ENCODE data around the gene ACOD1. TPM values are rescaled to one million over a fixed set of nuclear protein-coding genes. Genes with fewer than 3 reads are reported as not detected.

The ACOD1 gene
- total and polyA plus RNA-seq, 2 of the 13 experiments (the other 11 are each of a cell fraction or from before 2014, with no cell fraction given), result not detected

DNA sequence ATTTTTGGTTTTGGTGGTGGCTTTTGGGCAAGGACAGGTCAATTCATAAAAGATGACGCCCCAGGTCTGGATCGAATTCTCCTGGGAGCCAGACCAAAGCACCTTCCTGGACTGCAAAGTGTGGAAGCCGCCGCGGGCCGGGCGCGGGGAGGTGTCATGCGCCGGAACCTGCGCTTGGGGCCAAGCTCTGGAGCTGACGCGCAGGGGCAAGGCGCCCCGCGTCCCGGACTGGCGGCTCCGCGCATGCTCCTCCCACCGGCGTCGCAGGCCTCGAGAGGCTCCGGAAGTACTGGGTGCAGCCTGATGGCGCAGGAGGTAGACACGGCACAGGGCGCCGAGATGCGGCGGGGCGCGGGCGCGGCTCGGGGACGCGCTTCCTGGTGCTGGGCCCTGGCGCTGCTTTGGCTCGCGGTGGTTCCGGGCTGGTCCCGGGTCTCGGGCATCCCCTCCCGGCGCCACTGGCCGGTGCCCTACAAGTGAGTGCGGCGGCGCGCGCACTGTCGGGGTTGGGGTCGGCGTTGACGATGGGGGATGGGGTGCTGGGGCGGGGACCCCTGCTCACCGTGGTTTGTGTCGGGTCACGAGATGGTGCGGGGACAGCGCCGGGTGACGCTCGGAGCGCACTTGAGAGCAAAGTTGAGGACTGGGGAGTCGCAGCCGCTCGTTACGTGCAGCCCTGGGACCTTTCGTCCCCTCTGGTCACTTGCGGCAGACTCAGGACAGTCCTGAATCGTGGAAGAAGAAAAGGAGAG is 43.7 kb downstream of the ACOD1 start, which contains the start of gene CLN5 (continued):
- TF ChIP-seq, protein P1, sequence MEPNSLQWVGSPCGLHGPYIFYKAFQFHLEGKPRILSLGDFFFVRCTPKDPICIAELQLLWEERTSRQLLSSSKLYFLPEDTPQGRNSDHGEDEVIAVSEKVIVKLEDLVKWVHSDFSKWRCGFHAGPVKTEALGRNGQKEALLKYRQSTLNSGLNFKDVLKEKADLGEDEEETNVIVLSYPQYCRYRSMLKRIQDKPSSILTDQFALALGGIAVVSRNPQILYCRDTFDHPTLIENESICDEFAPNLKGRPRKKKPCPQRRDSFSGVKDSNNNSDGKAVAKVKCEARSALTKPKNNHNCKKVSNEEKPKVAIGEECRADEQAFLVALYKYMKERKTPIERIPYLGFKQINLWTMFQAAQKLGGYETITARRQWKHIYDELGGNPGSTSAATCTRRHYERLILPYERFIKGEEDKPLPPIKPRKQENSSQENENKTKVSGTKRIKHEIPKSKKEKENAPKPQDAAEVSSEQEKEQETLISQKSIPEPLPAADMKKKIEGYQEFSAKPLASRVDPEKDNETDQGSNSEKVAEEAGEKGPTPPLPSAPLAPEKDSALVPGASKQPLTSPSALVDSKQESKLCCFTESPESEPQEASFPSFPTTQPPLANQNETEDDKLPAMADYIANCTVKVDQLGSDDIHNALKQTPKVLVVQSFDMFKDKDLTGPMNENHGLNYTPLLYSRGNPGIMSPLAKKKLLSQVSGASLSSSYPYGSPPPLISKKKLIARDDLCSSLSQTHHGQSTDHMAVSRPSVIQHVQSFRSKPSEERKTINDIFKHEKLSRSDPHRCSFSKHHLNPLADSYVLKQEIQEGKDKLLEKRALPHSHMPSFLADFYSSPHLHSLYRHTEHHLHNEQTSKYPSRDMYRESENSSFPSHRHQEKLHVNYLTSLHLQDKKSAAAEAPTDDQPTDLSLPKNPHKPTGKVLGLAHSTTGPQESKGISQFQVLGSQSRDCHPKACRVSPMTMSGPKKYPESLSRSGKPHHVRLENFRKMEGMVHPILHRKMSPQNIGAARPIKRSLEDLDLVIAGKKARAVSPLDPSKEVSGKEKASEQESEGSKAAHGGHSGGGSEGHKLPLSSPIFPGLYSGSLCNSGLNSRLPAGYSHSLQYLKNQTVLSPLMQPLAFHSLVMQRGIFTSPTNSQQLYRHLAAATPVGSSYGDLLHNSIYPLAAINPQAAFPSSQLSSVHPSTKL (CRISPR knock-in tag; IDR thresholded peaks at IDR 0.05), result peak; percentile 71
- TF ChIP-seq, protein P2, sequence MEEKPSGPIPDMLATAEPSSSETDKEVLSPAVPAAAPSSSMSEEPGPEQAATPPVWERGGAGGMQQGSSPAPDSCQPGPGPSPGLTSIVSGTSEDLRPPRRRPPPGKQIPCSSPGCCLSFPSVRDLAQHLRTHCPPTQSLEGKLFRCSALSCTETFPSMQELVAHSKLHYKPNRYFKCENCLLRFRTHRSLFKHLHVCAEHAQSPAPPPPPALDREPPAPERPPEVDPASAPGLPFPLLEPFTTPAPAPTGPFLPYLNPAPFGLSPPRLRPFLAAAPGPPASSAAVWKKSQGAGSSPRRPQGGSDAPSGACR (CRISPR knock-in tag; IDR thresholded peaks at IDR 0.05), result peak; percentile 63; the same call in 1 of the 2 replicates
- TF ChIP-seq ZNF878 (CRISPR knock-in tag; IDR thresholded peaks at IDR 0.05) (0 out of 2 replicates have a peak, but pooled peaks have one; percentile 46), RCOR2 (CRISPR knock-in tag; IDR thresholded peaks at IDR 0.05) (no peak), SIX1 (CRISPR knock-in tag; IDR thresholded peaks at IDR 0.05; ENCODE audit: borderline replicate concordance) (no peak), ZNF607 (CRISPR knock-in tag; IDR thresholded peaks at IDR 0.05; ENCODE audit: borderline replicate concordance) (peak; percentile 98), NR3C1 (CRISPR knock-in tag; IDR thresholded peaks at IDR 0.05) (no peak), NCOR1 (IDR thresholded peaks at IDR 0.05; ENCODE audit: borderline replicate concordance, low read length) (no peak), GFI1 (CRISPR knock-in tag; IDR thresholded peaks at IDR 0.05; ENCODE audit: borderline replicate concordance) (peak; percentile 50; the same call in 1 of the 2 replicates), ZNF124 (CRISPR knock-in tag; IDR thresholded peaks at IDR 0.05) (no peak), GATA4 (IDR thresholded peaks at IDR 0.05; ENCODE audit: borderline replicate concordance, low read depth) (0 out of 2 replicates have a peak, but pooled peaks have one; percentile 26), ZNF20 (CRISPR knock-in tag; IDR thresholded peaks at IDR 0.05) (peak; percentile 65; the same call in 1 of the 2 replicates), ZNF644 (CRISPR knock-in tag; IDR thresholded peaks at IDR 0.05; ENCODE audit: low read depth) (0 out of 2 replicates have a peak, but pooled peaks have one; percentile 7)
- TF ChIP-seq, protein P3, sequence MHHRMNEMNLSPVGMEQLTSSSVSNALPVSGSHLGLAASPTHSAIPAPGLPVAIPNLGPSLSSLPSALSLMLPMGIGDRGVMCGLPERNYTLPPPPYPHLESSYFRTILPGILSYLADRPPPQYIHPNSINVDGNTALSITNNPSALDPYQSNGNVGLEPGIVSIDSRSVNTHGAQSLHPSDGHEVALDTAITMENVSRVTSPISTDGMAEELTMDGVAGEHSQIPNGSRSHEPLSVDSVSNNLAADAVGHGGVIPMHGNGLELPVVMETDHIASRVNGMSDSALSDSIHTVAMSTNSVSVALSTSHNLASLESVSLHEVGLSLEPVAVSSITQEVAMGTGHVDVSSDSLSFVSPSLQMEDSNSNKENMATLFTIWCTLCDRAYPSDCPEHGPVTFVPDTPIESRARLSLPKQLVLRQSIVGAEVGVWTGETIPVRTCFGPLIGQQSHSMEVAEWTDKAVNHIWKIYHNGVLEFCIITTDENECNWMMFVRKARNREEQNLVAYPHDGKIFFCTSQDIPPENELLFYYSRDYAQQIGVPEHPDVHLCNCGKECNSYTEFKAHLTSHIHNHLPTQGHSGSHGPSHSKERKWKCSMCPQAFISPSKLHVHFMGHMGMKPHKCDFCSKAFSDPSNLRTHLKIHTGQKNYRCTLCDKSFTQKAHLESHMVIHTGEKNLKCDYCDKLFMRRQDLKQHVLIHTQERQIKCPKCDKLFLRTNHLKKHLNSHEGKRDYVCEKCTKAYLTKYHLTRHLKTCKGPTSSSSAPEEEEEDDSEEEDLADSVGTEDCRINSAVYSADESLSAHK (CRISPR knock-in tag; IDR thresholded peaks at IDR 0.05; ENCODE audit: borderline replicate concordance), result no peak
- TF ChIP-seq, protein P4, sequence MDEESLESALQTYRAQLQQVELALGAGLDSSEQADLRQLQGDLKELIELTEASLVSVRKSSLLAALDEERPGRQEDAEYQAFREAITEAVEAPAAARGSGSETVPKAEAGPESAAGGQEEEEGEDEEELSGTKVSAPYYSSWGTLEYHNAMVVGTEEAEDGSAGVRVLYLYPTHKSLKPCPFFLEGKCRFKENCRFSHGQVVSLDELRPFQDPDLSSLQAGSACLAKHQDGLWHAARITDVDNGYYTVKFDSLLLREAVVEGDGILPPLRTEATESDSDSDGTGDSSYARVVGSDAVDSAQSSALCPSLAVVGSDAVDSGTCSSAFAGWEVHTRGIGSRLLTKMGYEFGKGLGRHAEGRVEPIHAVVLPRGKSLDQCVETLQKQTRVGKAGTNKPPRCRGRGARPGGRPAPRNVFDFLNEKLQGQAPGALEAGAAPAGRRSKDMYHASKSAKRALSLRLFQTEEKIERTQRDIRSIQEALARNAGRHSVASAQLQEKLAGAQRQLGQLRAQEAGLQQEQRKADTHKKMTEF (CRISPR knock-in tag; IDR thresholded peaks at IDR 0.05), result peak; percentile 96
- TF ChIP-seq, protein P5, sequence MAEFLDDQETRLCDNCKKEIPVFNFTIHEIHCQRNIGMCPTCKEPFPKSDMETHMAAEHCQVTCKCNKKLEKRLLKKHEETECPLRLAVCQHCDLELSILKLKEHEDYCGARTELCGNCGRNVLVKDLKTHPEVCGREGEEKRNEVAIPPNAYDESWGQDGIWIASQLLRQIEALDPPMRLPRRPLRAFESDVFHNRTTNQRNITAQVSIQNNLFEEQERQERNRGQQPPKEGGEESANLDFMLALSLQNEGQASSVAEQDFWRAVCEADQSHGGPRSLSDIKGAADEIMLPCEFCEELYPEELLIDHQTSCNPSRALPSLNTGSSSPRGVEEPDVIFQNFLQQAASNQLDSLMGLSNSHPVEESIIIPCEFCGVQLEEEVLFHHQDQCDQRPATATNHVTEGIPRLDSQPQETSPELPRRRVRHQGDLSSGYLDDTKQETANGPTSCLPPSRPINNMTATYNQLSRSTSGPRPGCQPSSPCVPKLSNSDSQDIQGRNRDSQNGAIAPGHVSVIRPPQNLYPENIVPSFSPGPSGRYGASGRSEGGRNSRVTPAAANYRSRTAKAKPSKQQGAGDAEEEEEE (CRISPR knock-in tag; IDR thresholded peaks at IDR 0.05; ENCODE audit: borderline replicate concordance), result no peak
